Panc1 (cell line): ENCODE results near the gene CDC6.

Experiments
- CTCF ChIP-seq: fragments of 450-650 bp; IDR thresholded peaks from 2 replicates; pipeline ENCODE4 v1.5.1; 2017; ENCODE audit warnings: mild to moderate bottlenecking
- POLR2AphosphoS5 ChIP-seq: IDR thresholded peaks from 2 replicates; pipeline ENCODE4 v1.6.1; 2012; ENCODE audit warnings: mild to moderate bottlenecking, low read depth, low read length, moderate library complexity

- TF ChIP-seq CTCF (no peak), POLR2AphosphoS5 (no peak)
These were observed 55.0 kb downstream of the CDC6 start for GRCh38 chr17:40342504-40343218.
